K562 (cell line): ENCODE results near the gene ORMDL2. TPM values are rescaled to one million over a fixed set of nuclear protein-coding genes. Genes with fewer than 3 reads are reported as not detected.
A peak's percentile ranks its signal among the peaks of the same experiment; 100 is the strongest.

Experiments
- ATAC-seq: fragments of 200-7000 bp; cut with Tn5 transposase; 3 replicates; pipeline ENCODE4 v1.9.1; 2020; ENCODE audit warnings: moderate library complexity
- BruUV-seq: library from RNA; stranded (reverse); fragments of 400-500 nt; replicated peaks from 2 replicates; lab custom pipeline; 2021; lab: Mats Ljungman, UMichigan
- CTCF ChIA-PET: fragments of 300-600 bp; formaldehyde crosslinking; extraction: SDS; loops from one replicate; lab custom pipeline; 2021; ENCODE audit warnings: low intra/inter-chr PET ratio; lab: Yijun Ruan, JAX
- POLR2A ChIA-PET: fragments of 300-600, 350-650 bp; sonication (Branson Sonifier 250); formaldehyde crosslinking; extraction: SDS; loops from one replicate; lab custom pipeline; 2021; ENCODE audit warnings: antibody characterized with exemption, inconsistent platforms; lab: Yijun Ruan, JAX
- DNase-seq, 4 experiments: peaks; one replicate each; pipeline versions ENCODE4 v3.0.0 to v3.0.0-alpha.2; 2011 to 2018; ENCODE audit warnings: low spot score in 3 of 4, mixed read lengths in 3 of 4; ENCODE audit errors: extremely low read depth in 1 of 4
- FAIRE-seq: peaks from 2 replicates; lab custom pipeline; 2011; peaks lifted over from hg19 to GRCh38; lab: Jason Lieb, UNC
- H2AFZ ChIP-seq: 2 replicates; pipeline ENCODE4 v1.6.0; 2011; ENCODE audit warnings: low read depth, low read length, control low read depth, inconsistent platforms
- H3K27ac ChIP-seq: fragments of 200-600 bp; 3 replicates; pipeline ENCODE4 v1.8.0; 2011; ENCODE audit warnings: low read depth, mild to moderate bottlenecking, control low read depth, inconsistent platforms, low read length, moderate library complexity, mixed read lengths; ENCODE audit errors: extremely low read depth
- H3K27me3 ChIP-seq, 2 experiments: fragments of 300-600 bp in 1 of 2; 2 replicates in 1 of 2; 3 replicates in 1 of 2; pipeline versions ENCODE4 v1.6.0 to v1.8.0; 2011; ENCODE audit warnings: inconsistent platforms in 2 of 2, low read length in 2 of 2, mild to moderate bottlenecking in 1 of 2, mixed read lengths in 1 of 2, moderate library complexity in 1 of 2; ENCODE audit not compliant: control insufficient read depth in 2 of 2, insufficient read depth in 2 of 2
- H3K36me3 ChIP-seq: fragments of 300-600 bp; 3 replicates; pipeline ENCODE4 v1.8.0; 2011; ENCODE audit warnings: mild to moderate bottlenecking, low read length, inconsistent platforms; ENCODE audit not compliant: control insufficient read depth, insufficient read depth
- H3K4me1 ChIP-seq, 2 experiments: fragments of 200-600 bp in 1 of 2; replicated peaks in 1 of 2; 2 replicates in 1 of 2; 3 replicates in 1 of 2; pipeline versions ENCODE4 v1.5.1 to v1.8.0; 2011; ENCODE audit warnings: inconsistent platforms in 2 of 2, low read length in 2 of 2, mild to moderate bottlenecking in 1 of 2, mixed read lengths in 1 of 2, moderate library complexity in 1 of 2; ENCODE audit not compliant: control insufficient read depth in 2 of 2, insufficient read depth in 2 of 2
- H3K4me2 ChIP-seq: 2 replicates; pipeline ENCODE4 v1.6.1; 2011; ENCODE audit warnings: low read length, control low read depth, inconsistent platforms, mixed read lengths; ENCODE audit not compliant: insufficient read depth
- H3K4me3 ChIP-seq: fragments of 200-600 bp; sonication (generic), shearing (Covaris generic); 2 replicates; pipeline ENCODE4 v1.5.1; 2016; ENCODE audit warnings: control low read depth, inconsistent platforms
- H3K79me2 ChIP-seq: fragments of 200-600 bp; 3 replicates; pipeline ENCODE4 v1.8.0; 2011; ENCODE audit warnings: low read length, inconsistent platforms; ENCODE audit not compliant: control insufficient read depth, insufficient read depth
- H3K9ac ChIP-seq, 2 experiments: 2 replicates each; pipeline versions ENCODE4 v1.6.0 to v1.6.1; 2011; ENCODE audit warnings: low read depth in 2 of 2, low read length in 2 of 2, control low read depth in 1 of 2, inconsistent platforms in 1 of 2, mild to moderate bottlenecking in 1 of 2, mixed read lengths in 1 of 2; ENCODE audit not compliant: insufficient read depth in 1 of 2
- H3K9me1 ChIP-seq: one replicate; pipeline ENCODE4 v1.6.0; 2011; ENCODE audit warnings: inconsistent platforms, mild to moderate bottlenecking, low read length, moderate library complexity; ENCODE audit not compliant: control insufficient read depth, insufficient read depth
- H3K9me3 ChIP-seq: replicated peaks from 2 replicates; pipeline ENCODE4 v1.5.1; 2011; ENCODE audit warnings: low read depth, low read length, inconsistent platforms; ENCODE audit not compliant: control insufficient read depth, insufficient read depth
- H4K20me1 ChIP-seq: replicated peaks from 2 replicates; pipeline ENCODE4 v1.6.1; 2011; ENCODE audit warnings: low read length, inconsistent platforms, mixed read lengths; ENCODE audit not compliant: control insufficient read depth, insufficient read depth
- BACH1 ChIP-seq: fragments of 200-800 bp; sonication (Bioruptor generic); IDR thresholded peaks from 2 replicates; pipeline ENCODE4 v1.6.1; 2016; ENCODE audit warnings: missing genetic modification characterization, missing compliant biosample characterization
- CREBBP ChIP-seq: IDR thresholded peaks from one replicate; pipeline ENCODE4 v1.6.1; 2012; ENCODE audit warnings: low read depth, mild to moderate bottlenecking, control low read depth, inconsistent platforms, low read length
- ETV1 ChIP-seq: fragments of 450-650 bp; conservative IDR thresholded peaks from 2 replicates; pipeline ENCODE4 v1.6.1; 2016; ENCODE audit warnings: missing genetic modification characterization, control low read depth, low read depth, missing compliant biosample characterization
- ETV6 ChIP-seq, 3 experiments: fragments of 150-350 bp in 1 of 3; sonication (generic) in 1 of 3; formaldehyde crosslinking in 1 of 3; IDR thresholded peaks; 2 replicates each; pipeline versions ENCODE4 v1.6.1 to v1.8.0; 2014 to 2022; ENCODE audit warnings: borderline replicate concordance in 2 of 3, low read depth in 2 of 3, antibody characterized with exemption in 1 of 3, low read length in 1 of 3, mild to moderate bottlenecking in 1 of 3, missing genetic modification reagents in 1 of 3
- FOS ChIP-seq: IDR thresholded peaks from 3 replicates; pipeline ENCODE4 v1.6.1; 2011; ENCODE audit not compliant: insufficient read length; ENCODE audit errors: extremely low read depth
- IFI16 ChIP-seq: fragments of 250-450 bp; sonication (Bioruptor Pico); IDR thresholded peaks from 2 replicates; pipeline ENCODE4 v2.1.2; 2022; ENCODE audit warnings: mild to moderate bottlenecking, inconsistent platforms
- JUN ChIP-seq, 2 experiments: sonication (generic) in 1 of 2; formaldehyde crosslinking in 1 of 2; IDR thresholded peaks; 2 replicates each; pipeline versions ENCODE4 v1.6.1 to v1.8.0; 2012 to 2022; ENCODE audit warnings: borderline replicate concordance in 2 of 2, mild to moderate bottlenecking in 2 of 2, improper control_type of control experiment in 1 of 2, low read depth in 1 of 2, low read length in 1 of 2, missing genetic modification reagents in 1 of 2
- KLF6 ChIP-seq: fragments of 250-450 bp; sonication (Bioruptor Pico); IDR thresholded peaks from 2 replicates; pipeline ENCODE4 v1.4.0; 2020; ENCODE audit warnings: mild to moderate bottlenecking, moderate library complexity, borderline replicate concordance
- MEF2A ChIP-seq: IDR thresholded peaks from 2 replicates; pipeline ENCODE4 v1.6.1; 2011; ENCODE audit warnings: low read depth, mild to moderate bottlenecking, low read length, moderate library complexity; ENCODE audit not compliant: control insufficient read depth
- PHF8 ChIP-seq: fragments of 200-600 bp; sonication (generic); IDR thresholded peaks from 2 replicates; pipeline ENCODE4 v1.6.1; 2012; ENCODE audit warnings: mixed run types, mild to moderate bottlenecking, inconsistent platforms, low read length, moderate library complexity, borderline replicate concordance
- PURB ChIP-seq: sonication (generic); formaldehyde crosslinking; IDR thresholded peaks from 2 replicates; pipeline ENCODE4 v1.9.0; 2021; ENCODE audit warnings: low read depth, mild to moderate bottlenecking, missing genetic modification reagents
- RBM34 ChIP-seq: fragments of 200-400 bp; formaldehyde crosslinking; IDR thresholded peaks from 2 replicates; pipeline ENCODE4 v1.6.1; 2018; ENCODE audit warnings: low read length, borderline replicate concordance; ENCODE audit not compliant: insufficient read depth
- ZFPM2 ChIP-seq: fragments of 250-450 bp; sonication (Bioruptor Pico); IDR thresholded peaks from 2 replicates; pipeline ENCODE4 v1.5.1; 2022; ENCODE audit warnings: mild to moderate bottlenecking
- ZZZ3 ChIP-seq: fragments of 450-650 bp; IDR thresholded peaks from 2 replicates; pipeline ENCODE4 v1.6.1; 2016; ENCODE audit warnings: antibody characterized with exemption, mild to moderate bottlenecking, moderate library complexity
- WGBS: fragments of 100-300 bp; shearing (Covaris generic); methylation state at CpG from one replicate; pipeline ENCODE4 v1.1.6; 2016; ENCODE audit warnings: low coverage, mixed read lengths; ENCODE audit not compliant: insufficient coverage; ENCODE audit errors: missing lambda C conversion rate; 5-methylcytosine and 5-hydroxymethylcytosine counted together
- in situ Hi-C: fragments of 300-500 bp; cut with MboI; formaldehyde crosslinking; loops from 4 replicates; pipeline ENCODE4 v1.15.0; 2018; ENCODE audit warnings: inconsistent platforms, mixed read lengths
- intact Hi-C: fragments of 100-400 bp; cut with micrococcal nuclease; formaldehyde crosslinking; loops from 2 replicates; pipeline ENCODE4 v1.14.2; 2022
- polyA plus RNA-seq, 8 experiments: library from polyadenylated mRNA; depleted of rRNA in 4 of 8; stranded (reverse) in 5 of 8; unstranded in 3 of 8; fragments of >200 nt; fragmentation: Nextera tagmentation in 2 of 8; fragmentation: Illumina TruSeq in 1 of 8; extraction: Ambion mirVana in 2 of 8; extraction: Trizol in 1 of 8; gene quantifications; 2 replicates each; pipeline versions ENCODE4 v1.2.1 to v1.2.3, GENCODE V29; 2011 to 2014; ENCODE audit warnings: inconsistent platforms in 1 of 8, missing spikeins in 1 of 8
- total RNA-seq, 7 experiments: library from RNA; depleted of rRNA in 6 of 7; stranded (reverse); fragments of >200 nt in 6 of 7; fragmentation: Illumina TruSeq in 2 of 7; extraction: Trizol in 2 of 7; gene quantifications; 2 replicates each; pipeline versions ENCODE4 v1.2.1 to v1.2.3, GENCODE V29; 2011 to 2021; ENCODE audit warnings: low replicate concordance in 1 of 7
- TF ChIP-seq, protein P1 (sequence below): fragments of 250-450 bp; sonication (Bioruptor Pico); IDR thresholded peaks from 2 replicates; pipeline ENCODE4 v1.8.0; 2021; ENCODE audit warnings: mild to moderate bottlenecking, moderate library complexity
- TF ChIP-seq, protein P2 (sequence below): sonication (generic); formaldehyde crosslinking; IDR thresholded peaks from 2 replicates; pipeline ENCODE4 v1.8.0; 2022; ENCODE audit warnings: missing genetic modification reagents, mild to moderate bottlenecking, moderate library complexity, borderline replicate concordance
- TF ChIP-seq, protein P3 (sequence below), 2 experiments: fragments of 450-650 bp in 1 of 2; sonication (generic) in 1 of 2; formaldehyde crosslinking in 1 of 2; IDR thresholded peaks in 1 of 2; conservative IDR thresholded peaks in 1 of 2; 2 replicates each; pipeline versions ENCODE4 v1.6.1 to v1.8.1; 2016 to 2023; ENCODE audit warnings: mild to moderate bottlenecking in 2 of 2, moderate library complexity in 2 of 2, inconsistent platforms in 1 of 2, missing genetic modification reagents in 1 of 2

The ORMDL2 gene
- total and polyA plus RNA-seq, 9 of the 15 experiments (the other 6 are each of a cell fraction or from before 2014, with no cell fraction given), result 9.9 to 113 (median 34.4) TPM

DNA sequence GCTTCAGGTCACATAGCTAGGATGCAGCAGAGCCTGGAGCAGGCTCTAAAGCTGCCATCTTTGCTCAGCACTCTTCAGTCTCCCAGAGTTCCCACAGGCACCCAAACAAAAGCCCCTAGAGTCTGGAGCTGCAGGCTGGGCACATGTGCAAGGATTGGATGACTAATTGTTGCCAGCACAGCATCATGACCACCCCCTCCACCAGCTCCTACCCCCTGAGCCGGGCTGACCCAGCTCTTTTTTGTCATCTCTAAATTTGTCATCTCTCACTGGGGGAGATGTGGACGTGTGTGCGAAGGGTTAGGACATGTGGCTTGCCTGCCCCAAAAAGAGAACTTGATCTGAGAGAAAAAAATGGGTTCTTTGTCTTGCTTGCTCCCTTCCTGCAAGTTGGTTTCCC is 29.2 kb downstream of the ORMDL2 start:
- no peaks in the 10 kb centered on the region for H3K9me3 ChIP-seq
- CTCF ChIA-PET, result no interaction called here
- WGBS, result 56% methylated on average over 3 of the region's 3 CpGs
- intact Hi-C loops, result no loop called here
- peak overlapping the region; percentile 42; the same call in 1 of the 3 replicates for H3K27ac ChIP-seq
- ATAC-seq (no peak), DNase-seq (no peak), FAIRE-seq (no peak)
- H3K4me2 ChIP-seq, result no peak overlapping the region
- H2AFZ ChIP-seq, result peak overlapping the region; percentile 93
- no peak overlapping the region for H3K4me3 ChIP-seq
- no peaks in the 10 kb centered on the region for H4K20me1 ChIP-seq
- H3K9ac ChIP-seq, result no peak overlapping the region
- H3K9me1 ChIP-seq, result no peaks in the 10 kb centered on the region
- H3K27me3 ChIP-seq, result no peaks in the 10 kb centered on the region
- H3K79me2 ChIP-seq, result peaks cover 3% of the 10 kb centered on the region; the same call in 1 of the 3 replicates
- POLR2A ChIA-PET, result interaction anchor here (0.6 to 2.1 kb wide), 13 partner anchors 9 to 194 kb away, joined by 3 to 8 read pairs (median 4); partner anchors contain the start of genes DNAJC14, PYM1 and SARNP
- in situ Hi-C loops, result no loop called here
- no TSS peak for BruUV-seq
- H3K36me3 ChIP-seq, result no peaks in the 10 kb centered on the region
- H3K4me1 ChIP-seq, result peaks cover 14 to 30% of the 10 kb centered on the region in 2 experiments
- no peak for TF ChIP-seq IFI16 (CRISPR knock-in tag)
- TF ChIP-seq MEF2A, result no peak
- no peak for TF ChIP-seq KLF6 (CRISPR knock-in tag)
- no peak for TF ChIP-seq JUN (IDR thresholded peaks at IDR 0.05; ENCODE audit: borderline replicate concordance, low read depth, low read length)
- no peak for TF ChIP-seq JUN (CRISPR knock-in tag; IDR thresholded peaks at IDR 0.05; ENCODE audit: borderline replicate concordance)
- no peak for TF ChIP-seq ETV1 (tag)
- no peak for TF ChIP-seq RBM34
- TF ChIP-seq PHF8, result no peak
- TF ChIP-seq FOS, result no peak
- TF ChIP-seq, protein P1, sequence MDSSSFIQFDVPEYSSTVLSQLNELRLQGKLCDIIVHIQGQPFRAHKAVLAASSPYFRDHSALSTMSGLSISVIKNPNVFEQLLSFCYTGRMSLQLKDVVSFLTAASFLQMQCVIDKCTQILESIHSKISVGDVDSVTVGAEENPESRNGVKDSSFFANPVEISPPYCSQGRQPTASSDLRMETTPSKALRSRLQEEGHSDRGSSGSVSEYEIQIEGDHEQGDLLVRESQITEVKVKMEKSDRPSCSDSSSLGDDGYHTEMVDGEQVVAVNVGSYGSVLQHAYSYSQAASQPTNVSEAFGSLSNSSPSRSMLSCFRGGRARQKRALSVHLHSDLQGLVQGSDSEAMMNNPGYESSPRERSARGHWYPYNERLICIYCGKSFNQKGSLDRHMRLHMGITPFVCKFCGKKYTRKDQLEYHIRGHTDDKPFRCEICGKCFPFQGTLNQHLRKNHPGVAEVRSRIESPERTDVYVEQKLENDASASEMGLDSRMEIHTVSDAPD (CRISPR knock-in tag), result no peak
- no peak for TF ChIP-seq PURB
- TF ChIP-seq CREBBP, result no peak
- no peak for TF ChIP-seq ETV6 (IDR thresholded peaks at IDR 0.05; ENCODE audit: borderline replicate concordance in 1 of 2, low read depth in 2 of 2, low read length in 1 of 2)
- no peak for TF ChIP-seq ETV6 (CRISPR knock-in tag; IDR thresholded peaks at IDR 0.05; ENCODE audit: borderline replicate concordance)
- TF ChIP-seq ZFPM2 (CRISPR knock-in tag), result no peak
- TF ChIP-seq, protein P2, sequence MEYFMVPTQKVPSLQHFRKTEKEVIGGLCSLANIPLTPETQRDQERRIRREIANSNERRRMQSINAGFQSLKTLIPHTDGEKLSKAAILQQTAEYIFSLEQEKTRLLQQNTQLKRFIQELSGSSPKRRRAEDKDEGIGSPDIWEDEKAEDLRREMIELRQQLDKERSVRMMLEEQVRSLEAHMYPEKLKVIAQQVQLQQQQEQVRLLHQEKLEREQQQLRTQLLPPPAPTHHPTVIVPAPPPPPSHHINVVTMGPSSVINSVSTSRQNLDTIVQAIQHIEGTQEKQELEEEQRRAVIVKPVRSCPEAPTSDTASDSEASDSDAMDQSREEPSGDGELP, result no peak
- TF ChIP-seq, protein P3, sequence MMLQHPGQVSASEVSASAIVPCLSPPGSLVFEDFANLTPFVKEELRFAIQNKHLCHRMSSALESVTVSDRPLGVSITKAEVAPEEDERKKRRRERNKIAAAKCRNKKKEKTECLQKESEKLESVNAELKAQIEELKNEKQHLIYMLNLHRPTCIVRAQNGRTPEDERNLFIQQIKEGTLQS (IDR thresholded peaks at IDR 0.05), result peak; percentile 26; the same call in 1 of the 2 replicates
- TF ChIP-seq, protein P3 (CRISPR knock-in tag; conservative IDR thresholded peaks at IDR 0.05), result no peak
- TF ChIP-seq ZZZ3, result no peak
- TF ChIP-seq BACH1 (tag), result 0 out of 2 replicates have a peak, but pooled peaks have one; percentile 1
